ENCODE results near the gene SMIM44.
"Not testable (repeated sequence)": the region's sequence is repeated elsewhere in the genome, so short reads cannot be mapped to it uniquely, and the experiment has no call there.

The SMIM44 gene

GRCh38 chr19:3448616-3449334, 34.5 kb downstream of the SMIM44 start:
- no peak for DNase-seq (ENCODE audit: low read depth)
- no peak for TF ChIP-seq CTCF (conservative IDR thresholded peaks at IDR 0.05; ENCODE audit: low read length)
- no peak overlapping the region for H3K4me3 ChIP-seq (ENCODE audit: low read length)

- DNase-seq (ENCODE audit: low read depth); H3K4me3 ChIP-seq (ENCODE audit: low read length): not testable (repeated sequence)
Measured at GRCh38 chr19:3446657-3447056, 36.6 kb downstream of the SMIM44 start.

GRCh38 chr19:3444695-3445234, 38.5 kb downstream of the SMIM44 start:
- no peak for DNase-seq (ENCODE audit: low read depth)
- TF ChIP-seq CTCF (conservative IDR thresholded peaks at IDR 0.05; ENCODE audit: low read length): no peak
- no peak overlapping the region for H3K4me3 ChIP-seq (ENCODE audit: low read length)

- no peak overlapping the region for H3K4me3 ChIP-seq (ENCODE audit: low read length)
- no peak for TF ChIP-seq CTCF (conservative IDR thresholded peaks at IDR 0.05; ENCODE audit: low read length)
- no peak for DNase-seq (ENCODE audit: low read depth)
Measured at GRCh38 chr19:3443840-3444694, 39.2 kb downstream of the SMIM44 start.

- no peak overlapping the region for H3K4me3 ChIP-seq (ENCODE audit: low read length)
- TF ChIP-seq CTCF (conservative IDR thresholded peaks at IDR 0.05; ENCODE audit: low read length): no peak
- no peak for DNase-seq (ENCODE audit: low read depth)
Measured at GRCh38 chr19:3442487-3443071, 40.7 kb downstream of the SMIM44 start.

- no peak for TF ChIP-seq CTCF (conservative IDR thresholded peaks at IDR 0.05; ENCODE audit: low read length)
- DNase-seq (ENCODE audit: low read depth): no peak
- no peak overlapping the region for H3K4me3 ChIP-seq (ENCODE audit: low read length)
Measured at GRCh38 chr19:3441986-3442329, 41.3 kb downstream of the SMIM44 start.

- no peak for DNase-seq (ENCODE audit: low read depth)
- no peak for TF ChIP-seq CTCF (conservative IDR thresholded peaks at IDR 0.05; ENCODE audit: low read length)
- H3K4me3 ChIP-seq (ENCODE audit: low read length): no peak overlapping the region
Measured at GRCh38 chr19:3441089-3441985, 41.9 kb downstream of the SMIM44 start.
